ENCODE data around the gene AP5S1. TPM values are rescaled to one million over a fixed set of nuclear protein-coding genes. Genes with fewer than 3 reads are reported as not detected.
"Not testable (repeated sequence)": the region's sequence is repeated elsewhere in the genome, so short reads cannot be mapped to it uniquely, and the experiment has no call there.

The AP5S1 gene
- total RNA-seq, 1 donor, result 20.4 TPM

DNA sequence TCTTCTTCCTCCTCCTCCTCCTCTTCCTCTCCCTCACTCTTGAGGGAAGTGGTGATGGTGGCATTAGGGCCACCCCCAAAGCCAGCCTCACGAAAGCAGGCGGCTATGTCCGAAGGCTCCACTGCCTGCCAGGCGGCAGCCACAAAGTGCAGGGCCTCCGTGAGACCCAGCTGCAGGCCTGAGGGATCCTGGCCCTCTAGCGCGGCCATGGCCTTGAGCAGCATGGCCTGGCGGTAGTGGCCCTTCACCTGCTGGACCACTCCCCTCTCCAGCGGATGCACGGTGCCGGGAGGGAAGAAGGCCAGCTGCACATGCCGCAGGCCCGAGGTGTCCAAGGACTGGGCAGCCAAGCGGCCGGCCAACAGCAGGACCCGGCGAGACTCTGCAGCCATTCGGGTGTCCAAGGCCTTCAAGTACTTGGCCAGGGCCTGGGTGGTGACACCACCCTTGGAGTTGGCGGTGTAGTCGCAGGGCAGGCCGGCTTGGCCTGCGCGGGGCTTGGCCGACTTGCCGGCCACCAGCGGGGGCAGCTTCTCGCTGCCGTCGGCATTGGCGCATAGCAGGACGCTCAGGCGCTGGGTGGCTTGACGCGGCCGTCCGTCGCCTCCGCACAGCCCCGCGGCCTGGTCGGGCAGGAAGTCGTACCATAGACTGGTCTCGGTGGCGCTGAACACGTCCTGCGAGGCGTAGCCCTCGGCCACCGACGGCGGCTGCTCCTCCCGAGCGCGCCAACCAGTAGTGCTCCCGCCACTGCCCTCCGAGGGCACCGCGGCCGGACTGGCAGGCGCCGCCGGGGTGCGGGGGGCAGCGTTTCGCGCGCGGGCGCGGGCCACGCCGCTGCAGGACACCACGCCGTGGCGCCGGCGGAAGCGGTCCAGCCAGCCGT, 34.9 kb upstream of the AP5S1 start:
- no peak for DNase-seq (ENCODE audit: low read depth)
- peak overlapping the region; percentile 85 for H3K4me3 ChIP-seq (ENCODE audit: low read depth, low read length)
- TF ChIP-seq, protein P1, sequence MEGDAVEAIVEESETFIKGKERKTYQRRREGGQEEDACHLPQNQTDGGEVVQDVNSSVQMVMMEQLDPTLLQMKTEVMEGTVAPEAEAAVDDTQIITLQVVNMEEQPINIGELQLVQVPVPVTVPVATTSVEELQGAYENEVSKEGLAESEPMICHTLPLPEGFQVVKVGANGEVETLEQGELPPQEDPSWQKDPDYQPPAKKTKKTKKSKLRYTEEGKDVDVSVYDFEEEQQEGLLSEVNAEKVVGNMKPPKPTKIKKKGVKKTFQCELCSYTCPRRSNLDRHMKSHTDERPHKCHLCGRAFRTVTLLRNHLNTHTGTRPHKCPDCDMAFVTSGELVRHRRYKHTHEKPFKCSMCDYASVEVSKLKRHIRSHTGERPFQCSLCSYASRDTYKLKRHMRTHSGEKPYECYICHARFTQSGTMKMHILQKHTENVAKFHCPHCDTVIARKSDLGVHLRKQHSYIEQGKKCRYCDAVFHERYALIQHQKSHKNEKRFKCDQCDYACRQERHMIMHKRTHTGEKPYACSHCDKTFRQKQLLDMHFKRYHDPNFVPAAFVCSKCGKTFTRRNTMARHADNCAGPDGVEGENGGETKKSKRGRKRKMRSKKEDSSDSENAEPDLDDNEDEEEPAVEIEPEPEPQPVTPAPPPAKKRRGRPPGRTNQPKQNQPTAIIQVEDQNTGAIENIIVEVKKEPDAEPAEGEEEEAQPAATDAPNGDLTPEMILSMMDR (IDR thresholded peaks at IDR 0.05; ENCODE audit: insufficient read depth, low read length), result no peak

DNA sequence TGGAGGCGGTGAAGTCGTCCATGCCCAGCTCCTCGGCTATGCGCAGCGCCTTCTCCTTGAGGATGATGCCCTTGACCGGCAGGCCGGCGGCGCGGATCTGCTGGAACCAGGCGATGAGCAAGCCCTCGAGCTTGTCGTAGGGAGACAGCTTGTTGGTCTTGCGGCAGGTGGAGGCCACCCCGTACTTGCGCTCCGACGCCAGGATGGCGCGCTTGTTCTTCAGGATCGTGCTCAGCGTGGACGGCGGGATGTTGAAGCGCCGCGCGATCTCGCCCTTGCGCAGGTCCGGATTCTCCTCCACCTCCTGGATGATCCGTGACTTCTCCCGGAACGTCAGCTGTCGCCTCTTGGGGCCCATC, 34.2 kb upstream of the AP5S1 start:
- peak overlapping the region; percentile 85 for H3K4me3 ChIP-seq (ENCODE audit: low read depth, low read length)
- TF ChIP-seq, protein P1 (IDR thresholded peaks at IDR 0.05; ENCODE audit: insufficient read depth, low read length), result no peak
- peak; percentile 58 for DNase-seq (ENCODE audit: low read depth)

DNA sequence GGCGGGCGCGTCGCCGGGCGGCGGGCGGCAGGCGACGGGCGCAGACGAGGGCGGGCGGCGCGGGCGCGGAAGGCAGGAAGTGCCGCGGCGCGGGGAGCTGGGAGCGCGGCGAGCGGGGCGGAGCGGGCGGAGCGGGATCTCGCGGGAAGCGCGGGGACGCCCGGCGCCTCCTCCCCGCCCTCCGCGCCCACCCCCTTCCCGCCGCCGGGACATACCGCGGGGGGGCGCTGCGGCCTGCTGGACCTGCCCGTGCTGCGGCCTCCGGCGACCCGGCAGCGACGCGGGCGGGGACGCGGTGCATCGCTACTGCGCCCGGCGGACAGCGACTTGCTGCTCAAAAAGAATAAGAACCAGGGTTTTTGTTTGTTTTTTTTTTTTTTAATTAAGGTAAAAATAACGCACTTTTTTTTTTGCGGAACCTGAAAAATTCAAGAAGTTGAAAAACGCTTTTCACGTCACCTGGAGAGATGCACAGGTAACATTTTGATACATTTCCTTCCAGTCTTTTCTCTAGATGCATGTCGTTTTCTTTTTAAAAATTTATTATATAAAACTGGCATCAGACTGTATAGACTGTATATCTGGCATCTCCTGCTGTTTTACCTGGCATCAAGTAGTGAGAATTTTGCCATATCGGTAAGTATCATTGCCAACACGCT, 33.6 kb upstream of the AP5S1 start, which contains the start of gene CENPB:
TSS of gene CENPB (minus strand) at position 76 of the 659 bp plus-strand sequence. CDS start 257 bp downstream, outside the sequence.
- DNase-seq (ENCODE audit: low read depth), result peak; percentile 72
- H3K4me3 ChIP-seq (ENCODE audit: low read depth, low read length), result peak within 1 kb of the TSS; percentile 85
- TF ChIP-seq, protein P1 (IDR thresholded peaks at IDR 0.05; ENCODE audit: insufficient read depth, low read length), result peak; percentile 47

DNA sequence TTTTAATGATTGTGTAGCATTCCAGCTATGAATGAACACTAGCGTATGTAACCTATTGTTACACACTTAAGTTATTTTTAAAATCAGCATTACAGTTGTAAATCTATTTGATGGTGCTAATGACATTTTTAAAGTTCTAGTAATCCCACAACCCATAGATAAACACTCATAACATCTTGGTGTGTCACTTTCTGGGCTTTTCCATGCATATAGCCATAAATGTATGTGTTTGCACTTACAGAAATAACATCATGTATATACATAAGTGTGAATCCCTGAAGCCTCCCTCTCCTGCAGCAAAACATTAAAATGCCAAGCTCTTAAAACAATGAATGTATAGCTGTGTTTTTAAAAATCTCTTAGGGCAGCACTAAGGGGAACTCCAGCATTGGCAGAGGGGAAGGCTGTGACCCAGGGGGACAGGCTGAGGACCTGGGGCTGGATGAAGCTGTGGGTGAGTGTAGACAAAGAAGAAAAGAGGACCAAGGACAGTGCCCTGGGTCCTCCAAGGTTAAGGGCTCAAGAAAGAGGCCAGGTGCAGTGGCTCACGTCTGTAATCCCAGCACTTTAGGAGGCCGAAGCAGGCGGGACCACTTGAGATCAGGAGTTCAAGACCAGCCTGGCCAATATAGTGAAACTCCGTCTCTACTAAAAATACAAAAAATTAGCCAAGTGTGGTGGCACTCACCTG, 32.9 kb upstream of the AP5S1 start:
- DNase-seq (ENCODE audit: low read depth), result no peak
- TF ChIP-seq, protein P1 (IDR thresholded peaks at IDR 0.05; ENCODE audit: insufficient read depth, low read length), result no peak
- peak overlapping the region; percentile 57 for H3K4me3 ChIP-seq (ENCODE audit: low read depth, low read length)

DNA sequence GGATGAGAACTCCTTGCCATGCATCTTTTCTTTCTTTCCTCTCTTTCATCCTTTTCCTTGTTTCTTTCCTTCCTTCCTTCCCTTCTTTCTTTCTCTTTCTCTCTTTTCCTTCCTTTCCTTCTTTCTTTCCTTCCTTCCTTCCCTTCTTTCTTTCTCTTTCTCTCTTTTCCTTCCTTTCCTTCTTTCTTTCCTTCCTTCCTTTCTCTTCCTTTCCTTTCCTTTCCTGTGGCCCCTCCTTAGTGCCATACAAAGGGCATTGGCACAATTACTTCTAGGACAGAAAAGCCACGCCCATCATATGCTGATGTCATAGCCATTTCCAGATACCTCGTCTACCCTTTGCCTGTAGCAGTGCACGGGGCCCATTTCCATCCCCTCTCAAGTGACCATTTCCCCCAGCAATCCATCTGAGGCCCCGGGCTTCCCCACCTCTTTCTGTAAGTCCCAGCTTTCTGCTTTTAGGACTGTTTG, 31.6 kb upstream of the AP5S1 start:
- no peak overlapping the region for H3K4me3 ChIP-seq (ENCODE audit: low read depth, low read length)
- no peak for DNase-seq (ENCODE audit: low read depth)

DNA sequence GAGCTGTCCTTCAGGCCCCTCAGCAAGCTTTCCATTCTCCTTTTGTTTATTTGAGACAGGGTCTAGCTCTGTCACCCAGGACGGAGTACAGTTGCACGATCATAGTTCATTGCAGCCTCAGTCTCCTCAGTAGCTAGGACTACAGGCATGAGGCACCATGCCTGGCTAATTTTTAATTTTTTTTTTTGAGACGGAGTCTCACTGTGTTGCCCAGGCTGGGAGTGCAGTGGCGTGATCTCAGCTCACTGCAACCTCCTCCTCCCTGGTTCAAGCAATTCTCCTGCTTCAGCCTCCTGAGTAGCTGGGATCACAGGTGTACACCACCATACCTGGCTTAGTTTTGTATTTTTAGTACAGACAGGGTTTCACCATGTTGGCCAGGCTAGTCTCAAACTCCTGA, 31.1 kb upstream of the AP5S1 start:
- not testable (repeated sequence) for H3K4me3 ChIP-seq (ENCODE audit: low read depth, low read length); DNase-seq (ENCODE audit: low read depth)

More for the DNA sequence above, 31.6 kb upstream of the AP5S1 start:
- TF ChIP-seq, protein P1 (IDR thresholded peaks at IDR 0.05; ENCODE audit: insufficient read depth, low read length), result no peak

DNA sequence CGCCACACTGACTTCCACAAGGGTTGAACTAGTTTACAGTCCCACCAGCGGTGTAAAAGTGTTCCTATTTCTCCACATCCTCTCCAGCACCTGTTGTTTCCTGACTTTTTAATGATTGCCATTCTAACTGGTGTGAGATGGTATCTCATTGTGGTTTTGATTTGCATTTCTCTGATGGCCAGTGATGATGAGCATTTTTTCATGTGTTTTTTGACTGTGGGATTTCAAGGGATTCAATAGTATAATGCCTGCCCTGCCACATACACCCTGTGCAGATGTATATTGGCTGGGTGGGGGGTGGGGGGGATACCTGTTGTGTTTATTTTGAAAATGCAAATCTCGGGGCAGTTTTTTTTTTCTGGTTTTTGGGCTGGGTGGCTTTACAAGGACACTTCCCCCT, 26.2 kb upstream of the AP5S1 start:
- not testable (repeated sequence) for DNase-seq (ENCODE audit: low read depth); H3K4me3 ChIP-seq (ENCODE audit: low read depth, low read length)
